Measurements from ENCODE around the gene CLP1.
"Not testable (repeated sequence)": the region's sequence is repeated elsewhere in the genome, so short reads cannot be mapped to it uniquely, and the experiment has no call there.

CLP1 gene

DNA sequence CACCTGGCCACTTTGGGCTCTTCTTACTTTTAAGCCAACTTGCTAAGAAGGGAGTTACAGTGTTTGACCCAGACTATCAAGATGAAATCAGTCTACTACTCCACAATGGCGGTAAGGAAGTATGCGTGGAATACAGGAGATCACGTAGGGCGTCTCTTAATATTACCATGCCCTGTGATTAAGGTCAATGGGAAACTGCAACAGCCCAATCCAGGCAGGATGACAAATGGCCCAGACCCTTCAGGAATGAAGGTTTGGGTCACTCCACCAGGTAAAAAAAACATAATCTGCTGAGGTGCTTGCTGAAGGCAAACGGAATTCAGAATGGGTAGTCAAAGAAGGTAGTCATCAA lies 6.8 kb upstream of the CLP1 start:
- TF ChIP-seq, protein P1, sequence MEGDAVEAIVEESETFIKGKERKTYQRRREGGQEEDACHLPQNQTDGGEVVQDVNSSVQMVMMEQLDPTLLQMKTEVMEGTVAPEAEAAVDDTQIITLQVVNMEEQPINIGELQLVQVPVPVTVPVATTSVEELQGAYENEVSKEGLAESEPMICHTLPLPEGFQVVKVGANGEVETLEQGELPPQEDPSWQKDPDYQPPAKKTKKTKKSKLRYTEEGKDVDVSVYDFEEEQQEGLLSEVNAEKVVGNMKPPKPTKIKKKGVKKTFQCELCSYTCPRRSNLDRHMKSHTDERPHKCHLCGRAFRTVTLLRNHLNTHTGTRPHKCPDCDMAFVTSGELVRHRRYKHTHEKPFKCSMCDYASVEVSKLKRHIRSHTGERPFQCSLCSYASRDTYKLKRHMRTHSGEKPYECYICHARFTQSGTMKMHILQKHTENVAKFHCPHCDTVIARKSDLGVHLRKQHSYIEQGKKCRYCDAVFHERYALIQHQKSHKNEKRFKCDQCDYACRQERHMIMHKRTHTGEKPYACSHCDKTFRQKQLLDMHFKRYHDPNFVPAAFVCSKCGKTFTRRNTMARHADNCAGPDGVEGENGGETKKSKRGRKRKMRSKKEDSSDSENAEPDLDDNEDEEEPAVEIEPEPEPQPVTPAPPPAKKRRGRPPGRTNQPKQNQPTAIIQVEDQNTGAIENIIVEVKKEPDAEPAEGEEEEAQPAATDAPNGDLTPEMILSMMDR (IDR thresholded peaks at IDR 0.05; ENCODE audit: insufficient read depth, low read length, poor library complexity, severe bottlenecking), result no peak
- H3K4me3 ChIP-seq (replicated peaks; ENCODE audit: low read depth, low read length), result no peak overlapping the region
- no peak for DNase-seq (ENCODE audit: extremely low read depth, insufficient read length)

DNA sequence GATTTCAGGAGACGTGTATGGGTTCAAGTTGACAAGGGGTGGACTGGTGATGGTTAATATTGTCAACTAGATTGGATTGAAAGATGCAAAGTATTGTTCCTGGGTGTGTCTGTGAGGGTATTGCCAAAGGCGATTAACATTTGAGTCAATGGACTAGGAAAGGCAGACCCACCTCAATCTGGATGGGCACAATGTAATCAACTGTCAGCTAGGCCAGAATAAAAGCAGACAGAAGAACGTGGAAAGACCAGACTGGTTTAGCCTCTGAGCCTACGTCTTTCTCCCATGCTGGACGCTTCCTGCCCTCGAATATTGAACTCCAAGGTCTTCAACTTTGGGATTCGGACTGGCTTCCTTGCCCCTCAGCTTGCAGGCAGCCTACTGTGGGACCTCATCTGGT lies 6.2 kb upstream of the CLP1 start:
- TF ChIP-seq, protein P1 (IDR thresholded peaks at IDR 0.05; ENCODE audit: insufficient read depth, low read length, poor library complexity, severe bottlenecking), result no peak
- peaks cover 1% of the 10 kb centered on the region for H3K27me3 ChIP-seq (replicated peaks; ENCODE audit: control insufficient read depth, insufficient read depth, low read length)
- H3K36me3 ChIP-seq (ENCODE audit: control insufficient read depth, insufficient read depth, low read length), result no peaks in the 10 kb centered on the region
- no peak overlapping the region for H3K4me3 ChIP-seq (replicated peaks; ENCODE audit: low read depth, low read length)
- DNase-seq (ENCODE audit: extremely low read depth, insufficient read length), result no peak

More for the DNA sequence above, 6.8 kb upstream of the CLP1 start:
- H3K27me3 ChIP-seq (replicated peaks; ENCODE audit: control insufficient read depth, insufficient read depth, low read length), result peaks cover 3% of the 10 kb centered on the region
- H3K36me3 ChIP-seq (ENCODE audit: control insufficient read depth, insufficient read depth, low read length), result no peaks in the 10 kb centered on the region

DNA sequence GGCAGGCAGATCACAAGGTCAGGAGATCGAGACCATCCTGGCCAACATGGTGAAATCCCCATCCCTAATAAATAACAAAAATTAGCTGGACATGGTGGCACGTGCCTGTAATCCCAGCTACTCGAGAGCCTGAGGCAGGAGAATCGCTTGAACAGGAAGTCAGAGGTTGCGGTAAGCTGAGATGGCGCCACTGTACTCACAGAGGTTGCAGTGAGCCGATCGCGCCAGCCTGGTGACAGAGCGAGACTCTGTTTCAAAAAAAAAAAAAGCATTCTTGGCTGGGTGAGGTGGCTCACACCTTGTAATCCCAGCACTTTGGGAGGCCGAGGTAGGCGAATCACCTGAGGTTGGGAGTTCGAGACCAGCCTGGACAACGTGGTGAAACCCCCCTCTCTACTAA lies 5.3 kb upstream of the CLP1 start:
- DNase-seq (ENCODE audit: extremely low read depth, insufficient read length); H3K4me3 ChIP-seq (replicated peaks; ENCODE audit: low read depth, low read length); H3K27me3 ChIP-seq (replicated peaks; ENCODE audit: control insufficient read depth, insufficient read depth, low read length); H3K36me3 ChIP-seq (ENCODE audit: control insufficient read depth, insufficient read depth, low read length): not testable (repeated sequence)

DNA sequence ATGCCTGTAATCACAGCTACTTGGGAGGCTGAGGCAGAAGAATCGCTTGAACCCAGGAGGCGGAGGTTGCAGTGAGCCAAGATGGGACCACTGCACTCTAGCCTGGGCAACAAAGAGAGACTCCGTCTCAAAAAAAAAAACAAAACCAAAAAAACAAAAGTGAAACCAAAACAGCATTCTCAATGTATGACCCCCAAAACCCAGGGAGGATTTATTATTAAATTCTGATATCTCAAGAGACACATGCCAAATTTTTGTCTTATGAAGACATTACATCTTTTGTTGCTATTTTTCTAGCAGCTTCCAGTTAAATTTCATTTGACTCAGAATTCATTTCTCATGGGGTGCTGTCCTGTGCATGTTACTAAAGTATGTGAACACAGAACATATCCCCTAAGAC lies 4.9 kb upstream of the CLP1 start:
- Histone ChIP-seq H3K36me3 (ENCODE audit: control insufficient read depth, insufficient read depth, low read length) (no peaks in the 10 kb centered on the region), H3K27me3 (replicated peaks; ENCODE audit: control insufficient read depth, insufficient read depth, low read length) (no peaks in the 10 kb centered on the region; the same call in 1 of the 2 replicates), H3K4me3 (replicated peaks; ENCODE audit: low read depth, low read length) (no peak overlapping the region)
- TF ChIP-seq, protein P1 (IDR thresholded peaks at IDR 0.05; ENCODE audit: insufficient read depth, low read length, poor library complexity, severe bottlenecking), result no peak
- no peak for DNase-seq (ENCODE audit: extremely low read depth, insufficient read length)

DNA sequence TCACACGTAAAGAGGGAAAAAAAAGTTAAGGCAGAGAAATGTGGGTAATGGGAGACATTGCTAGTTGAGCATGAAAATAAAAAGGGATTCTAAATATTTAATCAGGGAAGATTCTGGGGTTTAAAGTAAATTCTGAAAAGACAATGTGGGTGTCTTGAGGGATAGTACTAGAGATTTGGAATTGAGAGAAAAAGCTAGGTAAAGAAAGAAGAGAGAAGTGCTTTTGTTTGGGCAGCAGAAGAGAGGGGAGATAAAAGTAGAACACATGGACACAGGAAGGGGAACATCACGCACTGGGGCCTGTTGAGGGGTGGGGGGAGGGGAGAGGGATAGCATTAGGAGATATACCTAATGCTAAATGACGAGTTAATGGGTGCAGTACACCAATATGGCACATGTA lies 4.4 kb upstream of the CLP1 start:
- TF ChIP-seq, protein P1 (IDR thresholded peaks at IDR 0.05; ENCODE audit: insufficient read depth, low read length, poor library complexity, severe bottlenecking), result no peak
- Histone ChIP-seq H3K4me3 (replicated peaks; ENCODE audit: low read depth, low read length) (no peak overlapping the region), H3K36me3 (ENCODE audit: control insufficient read depth, insufficient read depth, low read length) (no peaks in the 10 kb centered on the region), H3K27me3 (replicated peaks; ENCODE audit: control insufficient read depth, insufficient read depth, low read length) (no peaks in the 10 kb centered on the region)
- no peak for DNase-seq (ENCODE audit: extremely low read depth, insufficient read length)

DNA sequence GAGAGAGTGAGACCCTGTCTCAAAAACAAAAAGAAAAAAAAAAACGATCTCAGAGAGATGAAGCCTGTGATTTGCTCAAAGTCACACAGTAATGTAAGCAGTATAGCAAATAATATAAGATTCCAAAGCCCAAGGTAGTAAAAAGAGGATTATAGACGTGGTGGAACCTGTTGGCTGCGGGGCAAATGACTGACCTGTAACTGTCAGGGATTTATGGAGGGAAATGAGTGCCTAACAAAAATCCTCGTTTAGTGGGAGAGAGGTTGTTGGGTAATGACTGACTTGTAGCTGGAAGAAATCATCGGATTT lies 723 bp upstream of the CLP1 start:
- H3K27me3 ChIP-seq (replicated peaks; ENCODE audit: control insufficient read depth, insufficient read depth, low read length), result no peaks in the 10 kb centered on the region
- H3K36me3 ChIP-seq (ENCODE audit: control insufficient read depth, insufficient read depth, low read length), result peaks cover 11% of the 10 kb centered on the region
- TF ChIP-seq, protein P1 (IDR thresholded peaks at IDR 0.05; ENCODE audit: insufficient read depth, low read length, poor library complexity, severe bottlenecking), result no peak
- DNase-seq (ENCODE audit: extremely low read depth, insufficient read length), result no peak
- peak overlapping the region; percentile 72 for H3K4me3 ChIP-seq (replicated peaks; ENCODE audit: low read depth, low read length)

Data from GM06990 (cell line).